Panc1 (cell line): ENCODE data around the gene SP6. TPM values are rescaled to one million over a fixed set of nuclear protein-coding genes. Genes with fewer than 3 reads are reported as not detected.

Experiments
- ATAC-seq: fragments of 200-7000 bp; cut with Tn5 transposase; 2 replicates; pipeline ENCODE4 v1.9.1; 2020; ENCODE audit warnings: mild to moderate bottlenecking, moderate library complexity
- BruUV-seq: library from RNA; stranded (reverse); fragments of 400-500 nt; replicated peaks from 2 replicates; lab custom pipeline; 2021; lab: Mats Ljungman, UMichigan
- CTCF ChIA-PET: fragments of 300-600 bp; sonication (Branson Sonifier 250); formaldehyde crosslinking; loops from one replicate; lab custom pipeline; 2022; ENCODE audit warnings: antibody characterized with exemption; lab: Charles Lee
- POLR2A ChIA-PET: fragments of 300-600 bp; sonication (Branson Sonifier 250); formaldehyde crosslinking; loops from one replicate; lab custom pipeline; 2022; ENCODE audit warnings: antibody characterized with exemption; lab: Charles Lee
- DNase-seq: peaks from one replicate; pipeline ENCODE4 v3.0.0-alpha.2; 2010; ENCODE audit warnings: low read depth, low spot score
- H3K27ac ChIP-seq: 2 replicates; pipeline ENCODE4 v1.5.1; 2011; ENCODE audit warnings: mild to moderate bottlenecking, low read length, inconsistent platforms
- H3K27me3 ChIP-seq: fragments of 200-500 bp; sonication (Bioruptor generic); 2 replicates; pipeline ENCODE4 v1.6.0; 2014; ENCODE audit warnings: low read length, inconsistent platforms; ENCODE audit not compliant: control insufficient read depth, insufficient read depth
- H3K36me3 ChIP-seq: fragments of 200-500 bp; sonication (Bioruptor generic); 2 replicates; pipeline ENCODE4 v1.5.1; 2014; ENCODE audit warnings: inconsistent platforms, mild to moderate bottlenecking, low read length, moderate library complexity; ENCODE audit not compliant: control insufficient read depth, insufficient read depth
- H3K4me1 ChIP-seq: 2 replicates; pipeline ENCODE4 v1.5.1; 2011; ENCODE audit warnings: inconsistent platforms, mild to moderate bottlenecking, low read length, moderate library complexity; ENCODE audit not compliant: control insufficient read depth, insufficient read depth
- H3K4me3 ChIP-seq, 2 experiments: 2 replicates each; pipeline ENCODE4 v1.5.1; 2011 to 2012; ENCODE audit warnings: low read depth in 2 of 2, low read length in 2 of 2, mild to moderate bottlenecking in 2 of 2, inconsistent platforms in 1 of 2, moderate library complexity in 1 of 2
- H3K9me3 ChIP-seq: fragments of 200-500 bp; sonication (Bioruptor generic); 2 replicates; pipeline ENCODE4 v1.5.1; 2014; ENCODE audit warnings: low read depth, mild to moderate bottlenecking, inconsistent platforms, low read length, moderate library complexity; ENCODE audit not compliant: control insufficient read depth, insufficient read depth
- POLR2AphosphoS5 ChIP-seq: IDR thresholded peaks from 2 replicates; pipeline ENCODE4 v1.6.1; 2012; ENCODE audit warnings: mild to moderate bottlenecking, low read depth, low read length, moderate library complexity
- SIN3A ChIP-seq: IDR thresholded peaks from 2 replicates; pipeline ENCODE4 v1.6.1; 2012; ENCODE audit warnings: low read depth, mild to moderate bottlenecking, low read length, moderate library complexity, borderline replicate concordance; ENCODE audit not compliant: insufficient read depth
- TCF7L2 ChIP-seq: IDR thresholded peaks from 2 replicates; pipeline ENCODE4 v1.6.1; 2011; ENCODE audit warnings: mild to moderate bottlenecking, low read depth, low read length, inconsistent platforms
- in situ Hi-C: cut with HindIII; loops from 2 replicates; pipeline ENCODE4 v1.10.0; 2016; ENCODE audit warnings: low sequenced_read_pairs, low pct_unique_long_range_greater_than_20kb
- intact Hi-C: fragments of 100-400 bp; cut with micrococcal nuclease; formaldehyde crosslinking; loops from one replicate; pipeline ENCODE4 v1.10.0; 2022; ENCODE audit not compliant: unreplicated experiment
- total RNA-seq: library from RNA; stranded (reverse); gene quantifications from one replicate; pipeline ENCODE4 v1.2.1, GENCODE V29; 2021; ENCODE audit not compliant: unreplicated experiment
- TF ChIP-seq, protein P1 (sequence below), 2 experiments: IDR thresholded peaks; 2 replicates each; pipeline ENCODE4 v1.6.1; 2011 to 2012; ENCODE audit warnings: low read depth in 2 of 2, control low read depth in 1 of 2, low read length in 1 of 2, mild to moderate bottlenecking in 1 of 2, moderate library complexity in 1 of 2; ENCODE audit not compliant: insufficient read depth in 1 of 2
- TF ChIP-seq, protein P2 (sequence below): fragments of 450-650 bp; IDR thresholded peaks from 2 replicates; pipeline ENCODE4 v1.5.1; 2017; ENCODE audit warnings: mild to moderate bottlenecking

SP6 gene
- total RNA-seq, 1 experiment from 2014 or later, result 4.0 TPM

DNA sequence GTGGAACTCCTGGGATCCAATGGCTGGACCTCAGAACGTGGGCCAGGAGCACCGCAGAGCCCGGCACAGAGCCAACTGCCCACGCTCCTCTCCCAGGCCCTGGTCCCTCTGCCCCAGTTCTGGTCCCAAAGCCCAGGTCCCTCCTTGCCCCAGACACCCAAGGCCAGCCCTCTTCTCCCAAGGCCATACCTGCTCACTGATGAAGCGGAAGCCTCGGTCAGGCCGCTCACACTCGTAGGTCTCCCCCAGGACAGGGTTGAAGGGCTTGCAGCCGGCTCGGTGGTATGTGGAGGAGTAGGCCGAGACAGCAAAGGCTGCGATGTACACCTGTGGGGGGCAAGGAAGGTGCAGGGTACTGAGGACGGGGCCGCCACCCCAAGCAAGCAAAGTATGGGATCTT, 37.9 kb downstream of the SP6 start:
- CTCF ChIA-PET, result no interaction called here
- DNase-seq (no peak), ATAC-seq (no peak)
- TF ChIP-seq POLR2AphosphoS5 (no peak), SIN3A (no peak), TCF7L2 (no peak)
- TF ChIP-seq, protein P1, sequence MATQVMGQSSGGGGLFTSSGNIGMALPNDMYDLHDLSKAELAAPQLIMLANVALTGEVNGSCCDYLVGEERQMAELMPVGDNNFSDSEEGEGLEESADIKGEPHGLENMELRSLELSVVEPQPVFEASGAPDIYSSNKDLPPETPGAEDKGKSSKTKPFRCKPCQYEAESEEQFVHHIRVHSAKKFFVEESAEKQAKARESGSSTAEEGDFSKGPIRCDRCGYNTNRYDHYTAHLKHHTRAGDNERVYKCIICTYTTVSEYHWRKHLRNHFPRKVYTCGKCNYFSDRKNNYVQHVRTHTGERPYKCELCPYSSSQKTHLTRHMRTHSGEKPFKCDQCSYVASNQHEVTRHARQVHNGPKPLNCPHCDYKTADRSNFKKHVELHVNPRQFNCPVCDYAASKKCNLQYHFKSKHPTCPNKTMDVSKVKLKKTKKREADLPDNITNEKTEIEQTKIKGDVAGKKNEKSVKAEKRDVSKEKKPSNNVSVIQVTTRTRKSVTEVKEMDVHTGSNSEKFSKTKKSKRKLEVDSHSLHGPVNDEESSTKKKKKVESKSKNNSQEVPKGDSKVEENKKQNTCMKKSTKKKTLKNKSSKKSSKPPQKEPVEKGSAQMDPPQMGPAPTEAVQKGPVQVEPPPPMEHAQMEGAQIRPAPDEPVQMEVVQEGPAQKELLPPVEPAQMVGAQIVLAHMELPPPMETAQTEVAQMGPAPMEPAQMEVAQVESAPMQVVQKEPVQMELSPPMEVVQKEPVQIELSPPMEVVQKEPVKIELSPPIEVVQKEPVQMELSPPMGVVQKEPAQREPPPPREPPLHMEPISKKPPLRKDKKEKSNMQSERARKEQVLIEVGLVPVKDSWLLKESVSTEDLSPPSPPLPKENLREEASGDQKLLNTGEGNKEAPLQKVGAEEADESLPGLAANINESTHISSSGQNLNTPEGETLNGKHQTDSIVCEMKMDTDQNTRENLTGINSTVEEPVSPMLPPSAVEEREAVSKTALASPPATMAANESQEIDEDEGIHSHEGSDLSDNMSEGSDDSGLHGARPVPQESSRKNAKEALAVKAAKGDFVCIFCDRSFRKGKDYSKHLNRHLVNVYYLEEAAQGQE (IDR thresholded peaks at IDR 0.05; ENCODE audit: insufficient read depth in 1 of 2, low read depth in 2 of 2, low read length in 1 of 2), result no peak
- TF ChIP-seq, protein P2, sequence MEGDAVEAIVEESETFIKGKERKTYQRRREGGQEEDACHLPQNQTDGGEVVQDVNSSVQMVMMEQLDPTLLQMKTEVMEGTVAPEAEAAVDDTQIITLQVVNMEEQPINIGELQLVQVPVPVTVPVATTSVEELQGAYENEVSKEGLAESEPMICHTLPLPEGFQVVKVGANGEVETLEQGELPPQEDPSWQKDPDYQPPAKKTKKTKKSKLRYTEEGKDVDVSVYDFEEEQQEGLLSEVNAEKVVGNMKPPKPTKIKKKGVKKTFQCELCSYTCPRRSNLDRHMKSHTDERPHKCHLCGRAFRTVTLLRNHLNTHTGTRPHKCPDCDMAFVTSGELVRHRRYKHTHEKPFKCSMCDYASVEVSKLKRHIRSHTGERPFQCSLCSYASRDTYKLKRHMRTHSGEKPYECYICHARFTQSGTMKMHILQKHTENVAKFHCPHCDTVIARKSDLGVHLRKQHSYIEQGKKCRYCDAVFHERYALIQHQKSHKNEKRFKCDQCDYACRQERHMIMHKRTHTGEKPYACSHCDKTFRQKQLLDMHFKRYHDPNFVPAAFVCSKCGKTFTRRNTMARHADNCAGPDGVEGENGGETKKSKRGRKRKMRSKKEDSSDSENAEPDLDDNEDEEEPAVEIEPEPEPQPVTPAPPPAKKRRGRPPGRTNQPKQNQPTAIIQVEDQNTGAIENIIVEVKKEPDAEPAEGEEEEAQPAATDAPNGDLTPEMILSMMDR, result no peak
- POLR2A ChIA-PET, result no interaction called here
- Histone ChIP-seq H3K27me3 (no peaks in the 10 kb centered on the region), H3K27ac (no peak overlapping the region), H3K9me3 (no peaks in the 10 kb centered on the region), H3K36me3 (no peaks in the 10 kb centered on the region), H3K4me1 (peaks cover 6% of the 10 kb centered on the region; the same call in 1 of the 2 replicates), H3K4me3 (no peak overlapping the region)
- BruUV-seq, result no TSS peak
- intact Hi-C loops (no loop called here), in situ Hi-C loops (no loop called here)

DNA sequence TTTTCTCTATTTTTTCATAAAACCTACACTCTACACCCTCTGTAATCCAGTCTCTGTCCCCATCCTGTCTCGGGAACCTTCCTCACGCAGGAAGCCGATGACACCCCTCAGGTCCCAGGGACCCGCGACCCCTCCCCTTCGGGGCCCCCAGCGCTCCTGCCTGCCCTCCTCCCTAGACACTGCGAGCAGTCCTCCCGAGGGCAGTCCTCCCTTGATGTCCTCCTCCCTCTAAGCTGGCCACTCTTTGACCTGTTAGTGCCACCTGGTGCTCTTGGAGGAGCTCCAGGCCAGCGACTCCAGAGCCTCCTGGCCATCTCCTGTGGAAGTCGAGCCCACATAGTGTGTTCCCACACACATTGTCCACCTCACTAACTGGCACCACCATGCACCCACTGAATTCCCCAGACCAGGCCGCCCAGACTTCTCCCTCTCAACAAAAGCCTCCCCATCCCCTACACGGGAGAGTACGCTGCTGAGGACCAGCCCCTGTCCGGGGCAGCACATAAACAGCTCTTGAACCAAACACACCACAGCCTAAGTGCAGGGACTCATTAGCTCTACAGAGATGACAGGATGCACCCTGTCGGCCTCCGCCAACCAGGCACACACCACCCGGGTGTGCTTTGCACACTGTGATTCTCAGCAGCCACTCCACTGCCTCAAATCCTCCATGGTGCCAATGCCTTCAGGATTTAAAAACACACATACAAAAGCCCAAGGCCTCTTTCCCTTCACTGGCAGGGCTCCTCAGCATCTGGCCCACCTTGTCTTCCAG, 38.6 kb downstream of the SP6 start:
- H3K4me1 ChIP-seq, result peaks cover 6% of the 10 kb centered on the region; the same call in 1 of the 2 replicates
- DNase-seq (no peak), ATAC-seq (no peak)
- intact Hi-C loops (no loop called here), in situ Hi-C loops (no loop called here)
- CTCF ChIA-PET, result no interaction called here
- TF ChIP-seq SIN3A, result no peak
- no peak for TF ChIP-seq POLR2AphosphoS5
- no peak for TF ChIP-seq TCF7L2
- TF ChIP-seq, protein P2, result no peak
- TF ChIP-seq, protein P1 (IDR thresholded peaks at IDR 0.05; ENCODE audit: insufficient read depth in 1 of 2, low read depth in 2 of 2, low read length in 1 of 2), result no peak
- no TSS peak for BruUV-seq
- POLR2A ChIA-PET, result no interaction called here
- H3K36me3 ChIP-seq, result no peaks in the 10 kb centered on the region
- no peaks in the 10 kb centered on the region for H3K27me3 ChIP-seq
- H3K27ac ChIP-seq, result no peak overlapping the region
- no peaks in the 10 kb centered on the region for H3K9me3 ChIP-seq
- no peak overlapping the region for H3K4me3 ChIP-seq
